Right renal cortex interstitium (tissue), 3 donors: ENCODE data around the gene MAGEA11. TPM values are rescaled to one million over a fixed set of nuclear protein-coding genes. Genes with fewer than 3 reads are reported as not detected.

Experiments used
- polyA plus RNA-seq, 3 donors: library from polyadenylated mRNA; unstranded; fragments of 120-200 nt; gene quantifications; one replicate each; pipeline ENCODE4 v1.2.1, GENCODE V29; 2013; ENCODE audit not compliant: insufficient read length in 3 of 3

MAGEA11 gene
- polyA plus RNA-seq, 3 donors = not detected

Other genes starting within 250 kb of the MAGEA11 start
- 10 to 100 TPM; 29.4 to 33.0 (median 32.5) TPM for gene IDS, start 206.8 kb upstream of the MAGEA11 start, polyA plus RNA-seq
- gene EOLA1, start 171.0 kb upstream of the MAGEA11 start, polyA plus RNA-seq = 10 to 100 TPM; 18.3 to 23.0 (median 22.5) TPM
- gene HSFX3, start 162.1 kb upstream of the MAGEA11 start, polyA plus RNA-seq = not detected
- gene MAGEA9B, start 124.6 kb upstream of the MAGEA11 start, polyA plus RNA-seq = not detected
- 1 to 10 TPM in 1 of 3 donors, under 1 TPM in 2; 0.54 to 1.0 (median 0.71) TPM for gene HSFX2, start 116.7 kb upstream of the MAGEA11 start, polyA plus RNA-seq
- 10 to 100 TPM; 41.2 to 45.7 (median 44.6) TPM for gene TMEM185A, start 80.3 kb upstream of the MAGEA11 start, polyA plus RNA-seq
- gene HSFX1, start 62.0 kb downstream of the MAGEA11 start, polyA plus RNA-seq = 1 to 10 TPM; 1.4 to 1.9 (median 1.5) TPM
- gene MAGEA9, start 69.9 kb downstream of the MAGEA11 start, polyA plus RNA-seq = not detected
- gene MAGEA8, start 169.1 kb downstream of the MAGEA11 start, polyA plus RNA-seq = under 1 TPM in 1 of 3 donors, not detected in 2; 0.15 TPM
- under 1 TPM in 2 of 3 donors, not detected in 1; 0.17 to 0.50 TPM for gene HSFX4, start 217.5 kb downstream of the MAGEA11 start, polyA plus RNA-seq
- 10 to 100 TPM; 29.1 to 31.6 (median 30.6) TPM for gene EOLA2, start 226.4 kb downstream of the MAGEA11 start, polyA plus RNA-seq